H9 (cell line): ENCODE measurements around the gene FDX2. TPM values are rescaled to one million over a fixed set of nuclear protein-coding genes. Genes with fewer than 3 reads are reported as not detected.

Source experiments
- DNase-seq: peaks from one replicate; pipeline ENCODE4 v3.0.0-alpha.2; 2017
- H2AFZ ChIP-seq: one replicate; pipeline ENCODE4 v1.6.1; 2013; ENCODE audit warnings: mild to moderate bottlenecking, low read length, control low read depth, moderate library complexity
- H2AK5ac ChIP-seq: 2 replicates; pipeline ENCODE4 v1.6.1; 2013; ENCODE audit warnings: low read length, control low read depth, mixed read lengths; ENCODE audit not compliant: insufficient read length
- H2BK120ac ChIP-seq: one replicate; pipeline ENCODE4 v1.6.1; 2013; ENCODE audit warnings: low read depth, mild to moderate bottlenecking, low read length, control low read depth, inconsistent platforms; ENCODE audit not compliant: poor library complexity, severe bottlenecking
- H2BK12ac ChIP-seq: 2 replicates; pipeline ENCODE4 v1.6.1; 2013; ENCODE audit warnings: low read length, control low read depth, mixed read lengths, low read depth; ENCODE audit not compliant: insufficient read length
- H2BK15ac ChIP-seq: 2 replicates; pipeline ENCODE4 v1.6.1; 2013; ENCODE audit warnings: low read depth, low read length, control low read depth
- H2BK20ac ChIP-seq: one replicate; pipeline ENCODE4 v1.6.1; 2013; ENCODE audit warnings: low read depth, mild to moderate bottlenecking, low read length, control low read depth, inconsistent platforms; ENCODE audit not compliant: poor library complexity, severe bottlenecking
- H2BK5ac ChIP-seq: 2 replicates; pipeline ENCODE4 v1.6.1; 2013; ENCODE audit warnings: low read length, control low read depth, mixed read lengths; ENCODE audit not compliant: insufficient read length
- H3K14ac ChIP-seq: 2 replicates; pipeline ENCODE4 v1.6.1; 2013; ENCODE audit warnings: low read length, control low read depth; ENCODE audit not compliant: insufficient read depth
- H3K18ac ChIP-seq: 2 replicates; pipeline ENCODE4 v1.6.1; 2013; ENCODE audit warnings: low read depth, mild to moderate bottlenecking, mixed read lengths, low read length, control low read depth; ENCODE audit not compliant: insufficient read length
- H3K23ac ChIP-seq: 2 replicates; pipeline ENCODE4 v1.6.1; 2013; ENCODE audit warnings: low read length, control low read depth, mixed read lengths, low read depth; ENCODE audit not compliant: insufficient read length
- H3K23me2 ChIP-seq: 2 replicates; pipeline ENCODE4 v1.6.1; 2013; ENCODE audit warnings: low read depth, mild to moderate bottlenecking, mixed read lengths, low read length, control low read depth; ENCODE audit not compliant: insufficient read length, poor library complexity, severe bottlenecking
- H3K27ac ChIP-seq: 2 replicates; pipeline ENCODE4 v1.5.1; 2013; ENCODE audit warnings: low read length, control low read depth, mixed read lengths, low read depth; ENCODE audit not compliant: insufficient read length
- H3K27me3 ChIP-seq: 2 replicates; pipeline ENCODE4 v1.6.1; 2013; ENCODE audit warnings: low read length, control low read depth, inconsistent platforms; ENCODE audit not compliant: insufficient read depth
- H3K4ac ChIP-seq: 2 replicates; pipeline ENCODE4 v1.6.1; 2013; ENCODE audit warnings: low read depth, mild to moderate bottlenecking, control low read depth, inconsistent platforms, low read length, moderate library complexity
- H3K4me1 ChIP-seq: 2 replicates; pipeline ENCODE4 v1.6.1; 2013; ENCODE audit warnings: low read length, control low read depth, inconsistent platforms; ENCODE audit not compliant: insufficient read depth
- H3K4me2 ChIP-seq: 2 replicates; pipeline ENCODE4 v1.6.1; 2013; ENCODE audit warnings: low read length, control low read depth, mixed read lengths; ENCODE audit not compliant: insufficient read length, insufficient read depth
- H3K56ac ChIP-seq: 2 replicates; pipeline ENCODE4 v1.6.1; 2013; ENCODE audit warnings: low read depth, mild to moderate bottlenecking, mixed read lengths, low read length, control low read depth; ENCODE audit not compliant: insufficient read length
- H3K79me1 ChIP-seq: 2 replicates; pipeline ENCODE4 v1.6.1; 2013; ENCODE audit warnings: low read depth, mild to moderate bottlenecking, moderate library complexity, low read length, control low read depth, inconsistent platforms; ENCODE audit not compliant: insufficient read depth, poor library complexity, severe bottlenecking
- H3K79me2 ChIP-seq: 2 replicates; pipeline ENCODE4 v1.6.1; 2013; ENCODE audit warnings: low read length, control low read depth, inconsistent platforms; ENCODE audit not compliant: insufficient read depth
- H3K9ac ChIP-seq: 2 replicates; pipeline ENCODE4 v1.6.1; 2013; ENCODE audit warnings: low read length, control low read depth, mixed read lengths; ENCODE audit not compliant: insufficient read length; ENCODE audit errors: extremely low read depth
- H3K9me3 ChIP-seq: one replicate; pipeline ENCODE4 v1.6.1; 2013; ENCODE audit warnings: low read depth, low read length, inconsistent platforms; ENCODE audit not compliant: control insufficient read depth
- H3T11ph ChIP-seq: one replicate; pipeline ENCODE4 v1.6.1; 2013; ENCODE audit warnings: mild to moderate bottlenecking, low read length, control low read depth, inconsistent platforms
- H4K20me1 ChIP-seq: one replicate; pipeline ENCODE4 v1.6.1; 2013; ENCODE audit not compliant: control insufficient read depth, insufficient read length, insufficient read depth
- H4K5ac ChIP-seq: 2 replicates; pipeline ENCODE4 v1.6.1; 2013; ENCODE audit warnings: low read depth, mild to moderate bottlenecking, mixed read lengths, low read length, control low read depth; ENCODE audit not compliant: insufficient read length
- H4K8ac ChIP-seq: replicated peaks from 2 replicates; pipeline ENCODE4 v1.6.1; 2013; ENCODE audit warnings: low read length, control low read depth, mixed read lengths, low read depth; ENCODE audit not compliant: insufficient read length
- H4K91ac ChIP-seq: 2 replicates; pipeline ENCODE4 v1.6.1; 2013; ENCODE audit warnings: low read depth, mild to moderate bottlenecking, moderate library complexity, mixed read lengths, low read length, control low read depth; ENCODE audit not compliant: insufficient read length
- H3K27ac Mint-ChIP-seq, 3 experiments: 2 replicates in 2 of 3; 3 replicates in 1 of 3; pipeline ENCODE4 v1.8.0; 2020 to 2021; ENCODE audit warnings: mixed read lengths in 3 of 3, mild to moderate bottlenecking in 1 of 3, moderate library complexity in 1 of 3
- H3K27me3 Mint-ChIP-seq: 2 replicates; pipeline ENCODE4 v1.8.0; 2021; ENCODE audit warnings: low read depth, mild to moderate bottlenecking, moderate library complexity, mixed read lengths
- H3K36me3 Mint-ChIP-seq, 3 experiments: 2 replicates in 2 of 3; 3 replicates in 1 of 3; pipeline ENCODE4 v1.8.0; 2020 to 2021; ENCODE audit warnings: low read depth in 3 of 3, mixed read lengths in 3 of 3; ENCODE audit not compliant: insufficient read depth in 1 of 3
- H3K4me1 Mint-ChIP-seq, 2 experiments: 2 replicates each; pipeline ENCODE4 v1.8.0; 2020; ENCODE audit warnings: mixed read lengths in 2 of 2
- H3K4me3 Mint-ChIP-seq, 2 experiments: 2 replicates in 1 of 2; 3 replicates in 1 of 2; pipeline ENCODE4 v1.8.0; 2020 to 2021; ENCODE audit warnings: mild to moderate bottlenecking in 2 of 2, mixed read lengths in 2 of 2, moderate library complexity in 1 of 2
- H3K9me3 Mint-ChIP-seq, 2 experiments: 2 replicates in 1 of 2; 3 replicates in 1 of 2; pipeline ENCODE4 v1.8.0; 2020; ENCODE audit warnings: mild to moderate bottlenecking in 2 of 2, mixed read lengths in 2 of 2, moderate library complexity in 1 of 2
- WGBS: extraction: QIAGEN DNeasy Blood & Tissue Kit; methylation state at CpG from one replicate; pipeline ENCODE4 v1.1.7; 2013; ENCODE audit warnings: missing lambda C conversion rate, low lambda C conversion rate, mixed read lengths; ENCODE audit not compliant: insufficient read length; ENCODE audit errors: extremely low coverage; 5-methylcytosine and 5-hydroxymethylcytosine counted together
- total RNA-seq: library from RNA; stranded (reverse); gene quantifications from 2 replicates; pipeline ENCODE4 v1.2.1, GENCODE V29; 2021
- TF ChIP-seq, protein P1 (sequence below): fragments of 200-600 bp; sonication (generic); conservative IDR thresholded peaks from 3 replicates; pipeline ENCODE4 v1.8.0; 2021; ENCODE audit warnings: antibody characterized with exemption, mild to moderate bottlenecking

The FDX2 gene
- total RNA-seq, 1 experiment from 2014 or later = 27.7 TPM

DNA sequence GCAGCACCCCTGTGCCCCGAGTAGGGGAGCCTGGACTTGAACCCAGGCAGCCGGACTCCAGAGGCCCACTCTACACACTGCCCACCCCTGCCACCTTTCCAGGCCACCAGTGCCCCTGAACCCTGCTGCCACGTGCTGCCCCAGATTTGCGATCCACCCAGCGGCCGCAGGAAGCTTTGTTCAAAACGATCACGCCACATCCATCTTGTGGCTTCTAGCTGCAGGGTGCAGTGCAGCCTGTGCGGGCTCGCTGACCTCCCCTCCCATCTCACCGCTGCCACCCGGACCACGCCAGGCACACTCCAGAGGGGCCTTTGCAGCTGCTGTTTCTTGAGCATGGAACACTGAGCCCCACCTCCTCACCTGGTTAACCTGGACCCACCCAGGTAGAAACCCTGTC lies 13.7 kb upstream of the FDX2 start:
- Histone ChIP-seq H2BK5ac (no peak overlapping the region), H4K20me1 (no peaks in the 10 kb centered on the region), H4K91ac (no peak overlapping the region), H3K56ac (no peak overlapping the region), H3K27me3 (no peaks in the 10 kb centered on the region; the same call in 1 of the 2 replicates), H3K23ac (no peak overlapping the region), H3K9ac (no peak overlapping the region), H3K27ac (no peak overlapping the region), H4K8ac (no peak overlapping the region), H4K5ac (no peak overlapping the region), H3K14ac (no peak overlapping the region), H2BK15ac (no peak overlapping the region), H3K9me3 (no peaks in the 10 kb centered on the region), H2BK12ac (no peak overlapping the region), H3K4me2 (no peak overlapping the region), H3K4me1 (no peaks in the 10 kb centered on the region), H2AFZ (no peak overlapping the region), H3K23me2 (peaks cover 18% of the 10 kb centered on the region), H3K79me2 (peaks cover 8% of the 10 kb centered on the region; the same call in 1 of the 2 replicates), H2BK120ac (no peak overlapping the region), H3T11ph (no peak overlapping the region), H3K4ac (no peak overlapping the region), H3K79me1 (peaks cover 4% of the 10 kb centered on the region), H2BK20ac (no peak overlapping the region), H2AK5ac (no peak overlapping the region), H3K18ac (no peak overlapping the region)
- Mint-ChIP-seq H3K27ac (peak overlapping the region in 1 of 3 experiments; percentile 44; a peak in 1 of 7 replicates), H3K36me3 (peaks cover 15 to 64% (median 49%) of the 10 kb centered on the region in 3 experiments; a peak in 6 of 7 replicates), H3K27me3 (no peaks in the 10 kb centered on the region; the same call in 1 of the 2 replicates), H3K4me1 (peaks cover 12 to 16% of the 10 kb centered on the region in 2 experiments), H3K4me3 (no peak overlapping the region), H3K9me3 (no peaks in the 10 kb centered on the region; a peak in 1 of 5 replicates)
- DNase-seq = no peak
- TF ChIP-seq, protein P1, sequence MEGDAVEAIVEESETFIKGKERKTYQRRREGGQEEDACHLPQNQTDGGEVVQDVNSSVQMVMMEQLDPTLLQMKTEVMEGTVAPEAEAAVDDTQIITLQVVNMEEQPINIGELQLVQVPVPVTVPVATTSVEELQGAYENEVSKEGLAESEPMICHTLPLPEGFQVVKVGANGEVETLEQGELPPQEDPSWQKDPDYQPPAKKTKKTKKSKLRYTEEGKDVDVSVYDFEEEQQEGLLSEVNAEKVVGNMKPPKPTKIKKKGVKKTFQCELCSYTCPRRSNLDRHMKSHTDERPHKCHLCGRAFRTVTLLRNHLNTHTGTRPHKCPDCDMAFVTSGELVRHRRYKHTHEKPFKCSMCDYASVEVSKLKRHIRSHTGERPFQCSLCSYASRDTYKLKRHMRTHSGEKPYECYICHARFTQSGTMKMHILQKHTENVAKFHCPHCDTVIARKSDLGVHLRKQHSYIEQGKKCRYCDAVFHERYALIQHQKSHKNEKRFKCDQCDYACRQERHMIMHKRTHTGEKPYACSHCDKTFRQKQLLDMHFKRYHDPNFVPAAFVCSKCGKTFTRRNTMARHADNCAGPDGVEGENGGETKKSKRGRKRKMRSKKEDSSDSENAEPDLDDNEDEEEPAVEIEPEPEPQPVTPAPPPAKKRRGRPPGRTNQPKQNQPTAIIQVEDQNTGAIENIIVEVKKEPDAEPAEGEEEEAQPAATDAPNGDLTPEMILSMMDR = no peak
- WGBS = no CpG with 5 or more reads among the region's 13 CpGs
